GM19240 (cell line): ENCODE measurements around the gene GUCY1A1.

Experiments
- DNase-seq: peaks from one replicate; pipeline ENCODE4 v3.0.0; 2011; ENCODE audit warnings: low spot score; ENCODE audit not compliant: insufficient read length

The GUCY1A1 gene

GRCh38 chr4:155692361-155692760 lies 25.7 kb downstream of the GUCY1A1 start:
- DNase-seq, result no peak

GRCh38 chr4:155693015-155693663 lies 26.5 kb downstream of the GUCY1A1 start:
- DNase-seq, result no peak

DNA sequence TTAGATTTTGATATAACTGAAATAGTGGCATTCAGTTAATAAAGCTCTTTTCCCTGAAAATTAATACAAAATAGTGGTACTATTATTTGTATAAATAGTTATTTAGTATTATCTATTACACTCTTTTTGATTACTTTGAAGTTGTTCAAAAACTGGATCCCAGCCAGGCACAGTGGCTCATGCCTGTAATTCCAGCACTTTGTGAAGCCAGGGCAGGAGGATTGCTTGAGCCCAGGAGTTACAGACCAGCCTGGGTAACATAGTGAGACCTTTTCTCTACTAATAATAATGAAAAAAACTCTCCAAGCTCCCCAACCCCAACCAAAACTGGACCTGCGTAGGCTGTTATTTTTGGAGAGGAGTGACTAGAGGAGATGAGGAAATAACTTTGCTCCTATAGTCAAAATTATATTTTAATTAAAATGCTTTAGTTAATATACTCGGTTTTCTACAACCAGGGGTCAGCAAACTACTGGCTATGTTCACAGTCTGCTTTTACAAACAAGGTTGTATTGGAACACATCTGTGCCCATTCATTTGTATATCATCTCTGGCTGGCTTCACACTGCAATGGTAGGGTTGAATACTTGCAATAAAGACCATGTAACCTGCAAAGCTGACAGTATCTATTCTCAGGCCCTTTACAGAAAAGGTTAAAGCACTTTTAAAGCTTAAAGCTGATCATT lies 27.6 kb downstream of the GUCY1A1 start:
- no peak for DNase-seq

- DNase-seq, result no peak
Measured at GRCh38 chr4:155696226-155696625, 29.6 kb downstream of the GUCY1A1 start.

GRCh38 chr4:155696726-155697125 lies 30.1 kb downstream of the GUCY1A1 start:
- no peak for DNase-seq

- DNase-seq, result no peak
Measured at GRCh38 chr4:155701827-155702226, 35.2 kb downstream of the GUCY1A1 start.

GRCh38 chr4:155703486-155704247 lies 37.0 kb downstream of the GUCY1A1 start:
- DNase-seq, result no peak

- no peak for DNase-seq
Measured at GRCh38 chr4:155704841-155705404, 38.3 kb downstream of the GUCY1A1 start.

DNA sequence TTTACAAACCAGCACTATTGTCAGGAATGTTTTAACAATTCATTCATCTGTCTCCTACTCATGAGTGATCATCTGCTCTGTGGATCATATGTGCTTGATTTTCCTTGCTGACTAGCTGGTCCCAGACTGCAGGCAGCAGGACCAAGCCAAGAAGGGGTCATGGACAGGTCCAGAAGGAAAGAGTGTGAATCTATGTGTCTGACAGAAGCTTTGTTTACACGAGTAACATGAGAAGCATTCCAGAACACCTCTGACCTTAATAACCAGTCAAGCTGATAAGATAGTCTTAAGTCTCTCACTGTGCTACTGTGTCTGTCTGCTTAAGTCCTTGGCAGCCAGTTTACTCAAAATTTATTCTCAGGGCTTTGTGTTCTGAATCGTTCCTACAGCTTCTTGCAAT lies 39.0 kb downstream of the GUCY1A1 start:
- DNase-seq, result no peak

DNA sequence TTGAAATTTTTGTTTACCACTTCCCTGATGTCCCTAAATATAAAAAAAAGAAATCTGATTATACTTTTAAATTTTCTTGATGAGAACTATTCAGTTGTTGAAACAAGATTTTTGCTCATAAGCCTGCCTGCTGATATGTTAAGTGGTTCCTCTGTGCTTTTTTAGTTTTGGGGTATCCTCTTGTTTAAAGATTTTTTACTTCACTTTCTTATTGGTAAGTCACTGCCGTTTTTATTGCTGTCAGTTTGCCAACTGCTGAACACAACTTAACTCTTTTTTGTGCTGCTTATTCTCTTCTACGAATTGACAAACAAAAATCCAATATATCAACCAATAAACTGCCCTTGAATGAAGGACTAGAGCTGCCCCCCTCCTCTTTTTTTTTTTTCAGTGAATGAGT lies 39.5 kb downstream of the GUCY1A1 start:
- DNase-seq, result no peak

DNA sequence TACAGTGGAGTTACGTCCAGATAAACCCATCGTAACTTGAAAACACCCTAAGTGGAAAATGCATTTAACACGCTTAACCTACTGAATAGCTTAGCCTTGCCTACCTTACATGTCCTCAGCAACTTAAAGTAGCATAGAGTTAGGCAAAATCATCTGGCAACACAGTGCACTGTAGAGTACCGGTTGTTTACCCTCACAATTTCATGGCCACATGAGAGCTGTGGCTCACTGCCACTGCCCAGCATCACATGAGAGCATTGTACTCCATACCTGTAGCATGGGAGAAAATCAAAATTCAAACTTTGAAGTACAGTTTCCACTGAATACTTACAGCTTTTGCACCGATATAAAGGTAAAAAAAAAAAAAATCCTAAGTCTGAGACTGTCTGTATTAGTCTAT lies 40.6 kb downstream of the GUCY1A1 start:
- DNase-seq, result no peak

GRCh38 chr4:155708782-155709181 lies 42.1 kb downstream of the GUCY1A1 start:
- no peak for DNase-seq

GRCh38 chr4:155709918-155710317 lies 43.3 kb downstream of the GUCY1A1 start:
- DNase-seq, result no peak

DNA sequence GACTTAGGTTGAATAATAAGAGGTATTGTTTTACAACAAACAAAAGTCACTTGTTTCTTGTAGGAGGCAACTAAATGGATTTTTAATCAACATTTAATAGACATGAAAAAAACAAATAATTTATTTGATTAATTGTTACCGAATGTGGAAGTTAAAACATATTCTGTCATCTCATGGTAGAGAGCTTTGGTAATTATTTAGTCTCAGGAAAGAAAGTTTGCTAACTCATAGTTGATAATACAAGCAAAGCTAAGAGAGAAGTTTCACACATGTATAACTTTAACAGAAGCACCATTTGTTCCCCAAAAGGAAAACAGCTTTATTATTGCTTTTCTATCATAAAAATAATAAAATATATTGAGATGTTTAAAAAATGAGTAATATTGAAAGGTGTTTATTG lies 44.9 kb downstream of the GUCY1A1 start:
- no peak for DNase-seq

DNA sequence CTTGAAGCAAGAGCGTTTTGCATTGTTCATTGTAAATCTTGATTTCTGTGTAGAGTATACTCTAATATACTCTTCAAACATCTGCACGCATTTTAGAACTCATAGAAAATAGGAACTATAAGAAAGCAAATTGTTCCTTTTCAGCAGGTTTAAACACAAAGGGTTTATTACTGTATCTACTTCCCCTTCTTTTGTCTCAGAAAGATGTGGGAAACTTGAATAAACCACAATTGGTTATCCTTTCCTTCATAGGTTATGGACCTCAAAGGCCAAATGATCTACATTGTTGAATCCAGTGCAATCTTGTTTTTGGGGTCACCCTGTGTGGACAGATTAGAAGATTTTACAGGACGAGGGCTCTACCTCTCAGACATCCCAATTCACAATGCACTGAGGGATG lies 46.2 kb downstream of the GUCY1A1 start:
- no peak for DNase-seq

GRCh38 chr4:155713911-155714310 lies 47.3 kb downstream of the GUCY1A1 start:
- no peak for DNase-seq

DNA sequence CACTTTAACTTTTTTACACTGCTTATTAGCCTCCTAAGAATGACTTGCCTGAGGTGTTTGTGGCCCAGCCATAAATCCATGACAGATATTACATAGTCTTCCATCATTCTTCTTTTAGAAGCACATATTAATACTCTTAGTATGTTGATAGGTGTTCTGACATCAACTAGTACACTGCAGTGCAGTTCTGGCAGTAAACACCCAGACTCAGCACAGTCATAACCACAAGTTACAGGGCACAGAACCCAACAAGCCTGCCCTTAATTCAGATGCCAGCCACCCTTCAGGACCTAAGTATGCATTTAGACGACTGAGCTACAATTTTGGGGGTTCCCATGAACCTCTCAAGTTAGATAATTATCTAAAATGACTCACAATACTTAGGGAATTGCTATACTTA lies 55.7 kb downstream of the GUCY1A1 start:
- DNase-seq, result no peak

DNA sequence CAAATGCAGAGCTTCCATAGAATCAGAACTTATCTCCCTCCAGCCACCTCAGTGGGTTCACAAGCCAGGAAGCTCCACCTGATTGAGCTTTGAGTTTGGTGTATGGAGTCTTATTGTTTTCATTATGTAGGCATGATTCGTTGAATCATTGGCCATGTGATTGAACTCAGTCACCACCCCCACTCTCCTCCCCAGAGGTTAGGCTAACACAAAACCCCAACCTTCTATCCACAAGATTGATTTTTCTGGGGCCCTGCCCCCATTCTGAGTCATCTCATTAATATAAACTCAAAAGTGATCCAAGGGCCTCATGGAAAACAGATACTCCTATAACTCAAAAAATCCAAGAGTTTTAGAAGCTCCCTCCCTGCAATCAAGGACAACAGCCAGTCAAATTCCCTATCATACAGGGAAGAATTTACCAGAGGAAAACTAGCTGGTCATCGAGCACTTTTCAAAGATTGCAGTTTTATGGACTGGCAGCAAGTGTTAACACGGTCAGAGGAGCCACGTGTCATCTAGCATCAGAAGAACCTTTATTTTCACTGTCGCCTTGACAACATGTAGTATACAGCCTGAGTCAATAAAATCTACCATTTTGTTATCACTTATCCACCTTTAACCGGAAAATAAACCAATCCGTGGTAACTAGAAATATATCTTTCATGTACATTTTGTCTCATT lies 56.3 kb downstream of the GUCY1A1 start:
- no peak for DNase-seq

DNA sequence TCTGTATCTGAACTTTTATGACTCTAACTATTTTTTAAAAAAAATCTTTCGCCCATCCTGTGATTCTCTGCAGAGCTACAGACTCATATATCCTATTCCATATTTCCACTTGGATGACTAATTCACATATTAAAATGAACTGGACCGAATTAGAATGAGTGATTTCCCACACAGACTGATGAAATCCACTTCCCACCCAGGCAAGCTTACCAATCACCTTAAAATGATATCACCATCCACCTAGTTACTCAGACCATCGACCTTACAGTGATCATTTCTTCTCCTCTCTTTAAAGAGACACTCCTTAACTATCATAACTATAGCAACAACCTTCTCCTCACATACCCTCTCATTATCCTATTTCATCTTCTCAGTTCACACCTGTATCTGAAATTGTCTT lies 58.1 kb downstream of the GUCY1A1 start:
- DNase-seq, result no peak

- DNase-seq, result no peak
Measured at GRCh38 chr4:155734065-155734464, 67.4 kb downstream of the GUCY1A1 start.

- DNase-seq, result no peak
Measured at GRCh38 chr4:155734951-155735350, 68.3 kb downstream of the GUCY1A1 start.

- no peak for DNase-seq
Measured at GRCh38 chr4:155735496-155735895, 68.8 kb downstream of the GUCY1A1 start.
